HG03342 (cell line): ENCODE results near the gene FLT3.
"Not testable (repeated sequence)": the region's sequence is repeated elsewhere in the genome, so short reads cannot be mapped to it uniquely, and the experiment has no call there.

ENCODE experiments used
- ATAC-seq: cut with Tn5 transposase; IDR thresholded peaks from one replicate; pipeline ENCODE4 v1.9.1; 2021; ENCODE audit warnings: mild to moderate bottlenecking, moderate library complexity; ENCODE audit not compliant: unreplicated experiment

FLT3 gene

DNA sequence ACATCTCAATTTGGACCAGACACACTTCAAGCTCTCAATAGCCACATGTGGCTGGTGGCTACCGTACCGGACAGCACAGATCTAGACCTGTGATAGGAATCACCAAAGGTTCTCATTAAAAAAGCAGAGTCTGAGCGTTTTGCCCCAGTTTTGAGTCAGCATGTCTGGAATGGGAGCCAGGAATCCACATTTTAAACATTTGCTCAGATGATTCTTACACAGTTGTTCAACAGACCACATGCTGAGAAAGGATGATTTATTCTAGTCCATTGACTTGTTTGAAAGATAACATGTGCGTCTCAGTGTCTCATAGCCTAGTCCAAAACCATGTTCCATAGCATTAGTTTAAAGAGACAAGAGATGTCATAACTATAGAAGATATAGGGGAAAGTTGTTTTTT, 53.4 kb downstream of the FLT3 start:
- ATAC-seq: no peak

GRCh38 chr13:28045861-28046260, 54.5 kb downstream of the FLT3 start:
- ATAC-seq: no peak

- no peak for ATAC-seq
Measured at GRCh38 chr13:28044608-28045007, 55.8 kb downstream of the FLT3 start.

GRCh38 chr13:28043224-28043623, 57.2 kb downstream of the FLT3 start:
- ATAC-seq: no peak

DNA sequence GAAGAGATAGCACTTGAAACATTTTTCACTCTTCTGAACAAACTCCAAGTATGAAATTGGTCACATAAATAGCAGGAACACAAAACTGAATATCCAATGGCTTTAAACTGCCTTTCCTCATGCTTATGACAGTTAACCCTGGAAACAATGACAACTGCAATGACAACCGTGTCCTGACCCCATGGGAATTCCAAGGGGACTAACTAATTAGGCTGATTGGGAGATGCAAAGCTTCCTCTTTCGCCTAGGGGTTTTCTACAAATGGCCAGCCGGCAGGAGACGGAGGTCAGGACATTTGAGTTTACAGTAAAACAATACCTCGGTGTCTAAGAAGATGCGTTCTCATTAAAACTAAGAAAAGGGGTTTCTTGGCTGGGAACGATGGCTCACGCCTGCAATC, 58.9 kb downstream of the FLT3 start:
- ATAC-seq: no peak

GRCh38 chr13:28041031-28041461, 59.3 kb downstream of the FLT3 start:
- no peak for ATAC-seq

GRCh38 chr13:28037399-28037798, 63.0 kb downstream of the FLT3 start:
- no peak for ATAC-seq

GRCh38 chr13:28035146-28035782, 65.1 kb downstream of the FLT3 start:
- ATAC-seq: no peak

DNA sequence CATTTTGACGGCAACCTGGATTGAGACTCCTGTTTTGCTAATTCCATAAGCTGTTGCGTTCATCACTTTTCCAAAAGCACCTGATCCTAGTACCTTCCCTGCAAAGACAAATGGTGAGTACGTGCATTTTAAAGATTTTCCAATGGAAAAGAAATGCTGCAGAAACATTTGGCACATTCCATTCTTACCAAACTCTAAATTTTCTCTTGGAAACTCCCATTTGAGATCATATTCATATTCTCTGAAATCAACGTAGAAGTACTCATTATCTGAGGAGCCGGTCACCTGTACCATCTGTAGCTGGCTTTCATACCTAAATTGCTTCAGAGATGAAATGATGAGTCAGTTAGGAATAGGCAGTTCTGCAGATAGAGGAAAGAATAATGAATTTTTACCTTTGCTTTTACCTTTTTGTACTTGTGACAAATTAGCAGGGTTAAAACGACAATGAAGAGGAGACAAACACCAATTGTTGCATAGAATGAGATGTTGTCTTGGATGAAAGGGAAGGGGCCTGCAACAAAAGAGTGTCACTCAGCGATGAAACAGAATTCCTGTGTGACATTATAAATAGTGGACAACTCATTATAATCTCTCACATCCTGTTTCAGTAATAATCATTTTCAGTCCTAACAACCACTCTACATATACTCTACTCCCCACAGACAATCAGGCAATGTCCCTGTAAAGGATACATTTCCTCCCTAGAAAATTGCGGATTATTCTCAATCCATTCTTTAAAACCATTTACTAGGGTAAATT, 66.3 kb downstream of the FLT3 start:
- ATAC-seq: no peak

DNA sequence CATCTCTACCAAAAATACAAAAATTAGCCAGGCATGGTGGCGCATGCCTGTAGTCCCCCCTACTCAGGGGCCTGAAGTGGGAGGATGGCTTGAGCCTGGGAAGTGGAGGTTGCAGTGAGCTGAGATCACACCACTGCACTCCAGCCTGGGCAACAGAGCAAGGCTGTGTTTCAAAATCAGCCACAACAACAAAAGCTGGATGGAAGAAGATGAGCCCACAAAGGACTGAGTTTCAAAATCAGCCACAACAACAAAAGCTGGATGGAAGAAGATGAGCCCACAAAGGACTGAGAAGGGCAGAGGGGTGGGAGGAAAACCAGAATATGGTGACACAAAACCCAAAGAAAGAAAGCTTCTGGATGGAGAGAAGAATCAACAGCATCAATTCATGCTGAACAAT, 67.9 kb downstream of the FLT3 start:
- not testable (repeated sequence) for ATAC-seq

- no peak for ATAC-seq
Measured at GRCh38 chr13:28031896-28032288, 68.5 kb downstream of the FLT3 start.

- ATAC-seq: no peak
Measured at GRCh38 chr13:28031220-28031895, 69.0 kb downstream of the FLT3 start.

DNA sequence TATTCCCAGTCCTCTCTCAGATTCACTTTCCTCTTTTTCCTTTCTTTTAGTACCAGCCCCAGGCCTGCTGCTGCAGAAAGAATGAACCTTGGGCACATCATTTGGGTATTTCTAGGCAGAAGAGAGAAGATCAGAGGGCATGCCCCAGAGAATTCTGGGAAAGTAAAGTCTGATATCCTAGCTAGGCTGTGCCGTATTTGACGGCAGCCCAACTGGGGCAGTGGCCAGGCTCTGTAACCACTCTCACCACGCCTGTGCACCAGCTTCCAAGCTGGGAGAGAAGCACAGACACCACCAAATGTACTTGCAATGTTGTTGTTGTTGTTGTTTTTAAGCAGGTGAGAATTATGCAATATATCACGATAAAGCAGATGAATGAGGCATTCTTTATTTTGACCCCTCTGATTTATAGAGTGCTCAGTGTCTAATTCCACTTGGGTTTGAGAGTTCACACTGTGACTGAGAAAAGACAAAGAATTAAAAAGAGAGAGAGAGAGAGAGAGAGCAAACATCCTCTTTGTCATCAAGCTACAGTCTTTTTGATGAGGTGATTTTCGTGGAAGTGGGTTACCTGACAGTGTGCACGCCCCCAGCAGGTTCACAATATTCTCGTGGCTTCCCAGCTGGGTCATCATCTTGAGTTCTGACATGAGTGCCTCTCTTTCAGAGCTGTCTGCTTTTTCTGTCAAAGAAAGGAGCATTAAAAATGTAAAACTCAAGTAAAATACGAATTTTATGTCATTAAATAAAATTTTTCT, 72.6 kb downstream of the FLT3 start:
- ATAC-seq: no peak

DNA sequence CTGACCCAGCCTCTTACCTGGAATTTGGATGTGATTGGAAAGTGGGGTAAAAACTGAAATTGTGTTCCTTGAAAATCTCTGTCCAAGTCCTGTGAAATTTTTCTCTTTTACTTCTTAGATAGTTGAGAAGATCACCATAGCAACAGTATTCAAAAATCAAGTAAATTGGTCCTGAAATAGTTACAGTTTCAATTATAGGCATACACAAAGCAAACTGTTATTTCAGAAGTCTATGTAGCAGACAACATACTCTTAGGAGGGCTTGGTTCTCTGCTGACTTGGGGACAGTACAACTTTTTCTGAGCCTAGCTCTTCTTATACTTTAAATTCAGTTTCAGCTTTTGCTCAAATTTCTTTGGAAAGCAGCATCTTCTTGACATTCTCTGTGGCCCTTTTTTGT, 73.3 kb downstream of the FLT3 start:
- no peak for ATAC-seq

GRCh38 chr13:28026508-28026907, 73.9 kb downstream of the FLT3 start:
- ATAC-seq: no peak

- ATAC-seq: no peak
Measured at GRCh38 chr13:28022848-28023518, 77.4 kb downstream of the FLT3 start.

- no peak for ATAC-seq
Measured at GRCh38 chr13:28014301-28014700, 86.1 kb downstream of the FLT3 start.

- ATAC-seq: no peak
Measured at GRCh38 chr13:28013482-28013881, 86.9 kb downstream of the FLT3 start.

- peak; percentile 91 for ATAC-seq
Measured at GRCh38 chr13:28012896-28013295, 87.5 kb downstream of the FLT3 start.

- no peak for ATAC-seq
Measured at GRCh38 chr13:28012383-28012782, 88.0 kb downstream of the FLT3 start.

GRCh38 chr13:28010046-28010445, 90.3 kb downstream of the FLT3 start:
- ATAC-seq: no peak
